Thoracic aorta (tissue), 2 donors: ENCODE results near the gene GLS2. TPM values are rescaled to one million over a fixed set of nuclear protein-coding genes. Genes with fewer than 3 reads are reported as not detected.
"Not testable (repeated sequence)": the region's sequence is repeated elsewhere in the genome, so short reads cannot be mapped to it uniquely, and the experiment has no call there.

ENCODE experiments used
- ATAC-seq: fragments of 150-250 bp; one replicate; pipeline ENCODE4 v1.8.0; 2017; ENCODE audit warnings: low read depth; ENCODE audit not compliant: insufficient number of reproducible peaks, low FRiP score
- DNase-seq: peaks from one replicate; pipeline ENCODE4 v3.0.0-alpha.2; 2020; ENCODE audit warnings: low spot score
- H3K27ac ChIP-seq, 2 donors: fragments of 200-600 bp; sonication (generic); 1 replicate in 1 of 2; 2 replicates in 1 of 2; pipeline ENCODE4 v1.5.1; 2016; ENCODE audit warnings: mild to moderate bottlenecking in 2 of 2, moderate library complexity in 2 of 2
- H3K27me3 ChIP-seq: fragments of 200-600 bp; sonication (generic); replicated peaks from 2 replicates; pipeline ENCODE4 v1.6.0; 2016; ENCODE audit warnings: mild to moderate bottlenecking; ENCODE audit not compliant: insufficient read depth
- H3K36me3 ChIP-seq: fragments of 200-600 bp; sonication (generic); one replicate; pipeline ENCODE4 v1.5.1; 2016
- H3K4me1 ChIP-seq, 2 donors: fragments of 200-600 bp; sonication (generic); 1 replicate in 1 of 2; 2 replicates in 1 of 2; pipeline versions ENCODE4 v1.5.1 to v1.6.0; 2016; ENCODE audit warnings: low read depth in 2 of 2, mild to moderate bottlenecking in 1 of 2; ENCODE audit not compliant: control insufficient read depth in 1 of 2
- H3K4me3 ChIP-seq: fragments of 200-600 bp; sonication (generic); 2 replicates; pipeline ENCODE4 v1.5.1; 2016; ENCODE audit warnings: mild to moderate bottlenecking
- H3K9me3 ChIP-seq: fragments of 200-600 bp; sonication (generic); 2 replicates; pipeline ENCODE4 v1.5.1; 2016
- CTCF ChIP-seq: fragments of 200-600 bp; sonication (generic); IDR thresholded peaks from one replicate; pipeline ENCODE4 v1.5.1; 2019; ENCODE audit warnings: antibody characterized with exemption
- total RNA-seq, 2 donors: library from RNA; depleted of rRNA; stranded (reverse); fragments of >200 nt; gene quantifications; one replicate each; pipeline versions ENCODE4 v1.1.0 to v1.2.3, GENCODE V29; 2016

Gene GLS2
- total RNA-seq, 2 donors from 2014 or later, result 0.85 TPM; not detected in 1

GRCh38 chr12:56496704-56497103 lies 8.7 kb upstream of the GLS2 start:
- TF ChIP-seq CTCF, result peak; percentile 42
- H3K27ac ChIP-seq, H3K27me3 ChIP-seq, H3K4me1 ChIP-seq, H3K9me3 ChIP-seq, ATAC-seq, H3K36me3 ChIP-seq, DNase-seq: not testable (repeated sequence)
- peak overlapping the region; percentile 38 for H3K4me3 ChIP-seq

DNA sequence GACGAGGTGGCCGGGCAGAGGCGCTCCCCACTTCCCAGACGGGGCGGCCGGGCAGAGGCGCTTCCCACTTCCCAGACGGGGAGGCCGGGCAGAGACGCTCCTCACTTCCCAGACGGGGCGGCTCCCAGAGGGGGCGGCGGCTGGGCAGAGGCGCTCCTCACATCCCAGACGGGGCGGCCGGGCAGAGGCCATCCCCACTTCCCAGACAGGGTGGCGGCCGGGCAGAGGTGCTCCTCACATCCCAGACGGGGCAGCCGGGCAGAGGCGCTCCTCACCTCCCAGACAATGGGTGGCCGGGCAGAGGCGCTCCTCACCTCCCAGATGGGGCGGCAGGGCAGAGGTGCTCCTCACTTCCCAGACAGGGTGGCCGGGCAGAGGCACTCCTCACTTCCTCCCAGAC lies 6.5 kb upstream of the GLS2 start:
- not testable (repeated sequence) for H3K4me3 ChIP-seq, ATAC-seq, H3K27me3 ChIP-seq, H3K27ac ChIP-seq, H3K4me1 ChIP-seq, H3K9me3 ChIP-seq, DNase-seq, H3K36me3 ChIP-seq

DNA sequence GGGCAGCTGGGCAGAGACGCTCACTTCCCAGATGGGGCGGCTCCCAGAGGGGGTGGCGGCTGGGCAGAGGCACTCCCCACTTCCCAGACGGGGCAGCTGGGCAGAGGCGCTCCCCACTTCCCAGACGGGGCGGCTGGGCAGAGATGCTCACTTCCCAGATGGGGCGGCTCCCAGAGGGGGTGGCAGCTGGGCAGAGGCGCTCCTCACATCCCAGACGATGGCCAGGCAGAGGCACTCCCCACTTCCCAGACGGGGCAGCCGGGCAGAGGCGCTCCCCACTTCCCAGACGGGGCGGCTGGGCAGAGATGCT lies 6.1 kb upstream of the GLS2 start:
- H3K36me3 ChIP-seq, DNase-seq, H3K27ac ChIP-seq, H3K4me1 ChIP-seq, H3K27me3 ChIP-seq, H3K9me3 ChIP-seq, H3K4me3 ChIP-seq, ATAC-seq: not testable (repeated sequence)

GRCh38 chr12:56493409-56494105 lies 5.6 kb upstream of the GLS2 start:
- not testable (repeated sequence) for H3K27ac ChIP-seq, ATAC-seq, H3K36me3 ChIP-seq, H3K9me3 ChIP-seq, DNase-seq, H3K4me3 ChIP-seq, H3K4me1 ChIP-seq, H3K27me3 ChIP-seq

DNA sequence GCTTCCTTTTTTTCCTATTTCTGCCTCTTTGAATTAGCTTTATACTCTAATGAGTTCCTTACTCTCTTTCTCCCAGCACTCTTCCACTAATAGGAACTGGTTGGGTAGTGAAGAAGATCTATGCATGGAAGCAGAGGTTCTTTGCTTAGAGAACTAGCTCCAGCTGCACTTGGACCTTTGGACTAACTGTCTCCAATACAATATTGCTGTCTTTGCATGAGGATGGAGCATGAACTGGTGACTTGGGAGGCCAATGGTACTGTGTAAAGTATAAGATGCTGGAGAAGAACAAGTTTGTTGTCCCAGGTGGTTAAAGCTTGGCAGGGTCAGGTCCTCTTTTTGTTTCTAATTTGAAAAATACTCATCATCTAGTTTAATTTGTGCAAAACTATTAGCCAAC lies 2.4 kb upstream of the GLS2 start:
- DNase-seq (no peak), ATAC-seq (no peak)
- TF ChIP-seq CTCF, result no peak
- Histone ChIP-seq H3K9me3 (no peaks in the 10 kb centered on the region), H3K4me3 (no peak overlapping the region), H3K27ac (no peak overlapping the region), H3K27me3 (no peaks in the 10 kb centered on the region), H3K36me3 (no peaks in the 10 kb centered on the region), H3K4me1 (peaks cover 3 to 10% of the 10 kb centered on the region in 2 donors)

DNA sequence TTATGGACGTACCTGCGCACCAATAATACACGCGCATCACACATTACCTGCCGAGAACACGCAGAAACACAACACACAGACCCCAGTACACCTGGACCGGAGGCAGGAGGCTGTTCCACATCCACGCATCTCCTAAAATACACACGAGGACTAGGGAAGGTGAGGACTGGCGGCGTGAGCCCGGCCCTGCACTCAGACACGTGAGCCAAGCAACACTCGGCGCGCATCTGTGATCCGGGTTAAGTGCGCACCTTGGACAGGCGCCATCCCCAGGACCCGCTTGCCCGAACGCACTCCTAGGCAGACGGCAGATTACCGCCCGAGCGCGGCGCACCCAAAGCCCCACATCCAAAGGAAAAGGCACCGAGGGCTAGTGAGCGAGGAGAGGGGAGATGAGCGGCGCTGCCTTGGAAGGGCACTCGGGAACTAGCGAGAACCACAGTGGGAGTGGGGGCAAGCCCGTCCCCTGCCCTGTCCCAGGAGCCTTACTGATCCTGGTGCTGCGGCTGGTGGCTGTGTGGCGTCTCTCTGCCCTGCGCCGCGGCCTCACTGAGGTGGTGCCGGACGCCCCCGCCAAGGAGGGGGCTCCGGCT lies 417 bp downstream of the GLS2 start:
- peaks cover 3 to 10% of the 10 kb centered on the region in 2 donors for H3K4me1 ChIP-seq
- no peaks in the 10 kb centered on the region for H3K9me3 ChIP-seq
- peak overlapping the region; percentile 84 for H3K4me3 ChIP-seq
- DNase-seq (no peak), ATAC-seq (no peak)
- TF ChIP-seq CTCF, result no peak
- no peak overlapping the region for H3K27ac ChIP-seq
- H3K27me3 ChIP-seq, result no peaks in the 10 kb centered on the region
- no peaks in the 10 kb centered on the region for H3K36me3 ChIP-seq

DNA sequence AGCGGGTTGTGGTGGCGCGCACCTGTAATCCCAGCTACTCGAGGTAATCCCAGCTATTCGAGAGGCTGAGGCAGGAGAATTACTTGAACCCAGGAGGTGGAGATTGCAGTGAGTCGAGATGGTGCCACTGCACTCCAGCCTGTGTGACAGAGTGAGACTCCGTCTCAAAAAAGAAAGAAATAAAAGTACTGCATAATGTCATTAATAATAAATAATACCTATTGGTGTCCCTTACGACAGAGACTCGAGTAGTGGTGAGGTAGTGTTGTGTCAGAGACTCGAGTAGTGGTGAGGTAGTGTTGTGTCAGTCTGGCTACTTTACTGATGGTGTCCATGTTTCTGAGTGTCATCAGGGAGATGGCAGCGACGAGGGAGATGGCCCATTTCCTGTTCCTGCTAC lies 1.3 kb downstream of the GLS2 start:
- Histone ChIP-seq H3K4me1 (peaks cover 3 to 10% of the 10 kb centered on the region in 2 donors), H3K36me3 (no peaks in the 10 kb centered on the region), H3K9me3 (no peaks in the 10 kb centered on the region), H3K4me3 (no peak overlapping the region), H3K27ac (no peak overlapping the region), H3K27me3 (no peaks in the 10 kb centered on the region)
- ATAC-seq (no peak), DNase-seq (no peak)
- no peak for TF ChIP-seq CTCF
